ENCODE data around the gene MAPK1. TPM values are rescaled to one million over a fixed set of nuclear protein-coding genes. Genes with fewer than 3 reads are reported as not detected.
"Not testable (repeated sequence)": the region's sequence is repeated elsewhere in the genome, so short reads cannot be mapped to it uniquely, and the experiment has no call there.

The MAPK1 gene
- total RNA-seq, 1 donor from 2014 or later: 42.9 TPM

DNA sequence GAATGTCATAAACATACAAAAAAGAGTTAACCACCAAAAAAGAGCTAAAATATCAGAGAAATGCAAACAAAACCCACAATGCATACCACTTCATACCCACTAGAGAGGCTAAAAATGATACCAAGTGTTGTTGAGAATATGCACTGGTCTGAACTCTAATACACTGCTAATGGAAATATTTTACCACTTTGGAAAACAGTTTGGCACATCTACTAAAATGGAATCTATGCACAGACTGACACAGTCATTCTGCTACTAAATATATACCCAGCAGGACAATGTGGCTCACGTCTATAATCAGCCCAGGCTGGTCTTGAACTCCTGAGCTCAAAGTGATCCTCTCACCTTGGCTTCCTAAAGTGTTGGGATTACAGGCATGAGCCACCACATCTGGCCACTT, 18.0 kb downstream of the MAPK1 start:
- DNase-seq (ENCODE audit: low read depth in 2 of 2): no peak

GRCh38 chr22:21848057-21848456, 19.4 kb downstream of the MAPK1 start:
- DNase-seq (ENCODE audit: low read depth in 2 of 2): not testable (repeated sequence)

DNA sequence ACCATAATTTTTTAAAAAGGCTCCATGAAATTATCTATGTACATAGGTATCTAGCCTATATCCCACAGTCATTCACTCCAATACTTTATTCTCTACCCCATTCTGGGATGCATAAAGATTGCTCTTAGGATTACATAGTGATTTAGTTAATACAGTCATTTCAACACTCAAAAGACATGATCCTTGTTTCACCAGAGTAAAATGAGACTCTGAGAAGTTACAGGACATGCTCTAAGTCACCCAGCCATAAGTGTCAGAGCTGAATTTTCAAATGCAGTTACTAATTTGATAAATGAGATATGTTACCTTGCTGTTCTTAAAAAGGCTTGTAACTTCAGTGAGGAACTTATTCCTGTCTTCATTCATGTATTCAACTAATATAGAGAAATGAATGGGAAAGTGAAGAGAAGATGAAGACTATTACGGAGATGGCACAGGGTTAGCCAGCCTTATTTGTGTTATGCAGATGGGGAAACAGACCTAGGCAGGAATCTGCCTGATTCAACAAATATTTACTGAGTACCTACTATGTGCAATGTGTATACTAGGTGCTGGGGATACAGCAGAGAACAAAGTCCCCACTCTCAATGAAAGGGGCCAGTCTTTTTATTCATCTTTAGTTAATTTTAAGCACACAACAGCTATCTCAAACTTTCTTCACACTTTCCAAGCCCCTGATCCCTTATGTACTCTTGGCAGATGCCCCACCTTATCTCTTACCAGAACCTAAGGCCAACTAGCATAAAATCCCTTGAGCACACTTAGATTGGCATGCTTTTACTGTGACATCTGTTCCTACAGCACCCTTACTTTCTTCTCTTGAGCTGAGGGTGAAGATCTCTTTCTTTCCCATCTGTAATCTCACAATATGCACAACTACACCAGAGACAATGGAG, 21.6 kb downstream of the MAPK1 start:
- DNase-seq (ENCODE audit: low read depth in 2 of 2): no peak

- no peak for DNase-seq (ENCODE audit: low read depth in 2 of 2)
These were observed 24.5 kb downstream of the MAPK1 start for GRCh38 chr22:21842946-21843345.

GRCh38 chr22:21841422-21841821, 26.0 kb downstream of the MAPK1 start:
- DNase-seq (ENCODE audit: low read depth in 2 of 2): no peak

- DNase-seq (ENCODE audit: low read depth in 2 of 2): no peak
These were observed 27.1 kb downstream of the MAPK1 start for GRCh38 chr22:21840236-21840823.

- DNase-seq (ENCODE audit: low read depth in 2 of 2): no peak
These were observed 27.7 kb downstream of the MAPK1 start for GRCh38 chr22:21839765-21840140.

DNA sequence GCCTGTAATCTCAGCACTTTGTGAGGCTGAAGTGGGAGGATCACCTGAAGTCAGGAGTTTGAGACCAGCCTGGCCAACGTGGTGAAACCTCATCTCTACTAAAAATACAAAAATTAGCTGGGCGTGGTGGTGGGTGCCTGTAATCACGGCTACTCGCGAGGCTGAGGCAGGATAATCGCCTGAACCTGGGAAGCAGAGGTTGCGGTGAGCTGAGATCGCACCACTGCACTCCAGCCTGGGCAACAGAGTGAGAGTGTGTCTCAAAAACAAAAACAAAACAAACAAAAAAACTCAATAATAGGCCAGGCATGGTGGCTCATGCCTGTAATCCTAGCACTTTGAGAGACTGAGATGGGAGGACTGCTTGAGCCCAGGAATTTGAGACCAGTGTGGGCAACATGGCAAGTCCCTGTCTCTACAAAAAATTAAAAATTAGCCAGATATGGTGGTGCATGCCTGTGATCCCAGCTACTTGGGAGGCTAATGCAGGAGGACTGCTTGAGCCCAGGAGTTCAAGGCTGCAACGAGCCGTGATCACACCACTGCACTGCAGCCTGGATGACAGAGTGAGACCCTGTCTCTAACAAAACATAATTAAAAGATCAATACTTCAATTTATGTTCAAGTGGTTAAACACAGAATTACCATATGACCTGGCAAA, 28.2 kb downstream of the MAPK1 start:
- not testable (repeated sequence) for DNase-seq (ENCODE audit: low read depth in 2 of 2)

GRCh38 chr22:21837248-21837979, 30.0 kb downstream of the MAPK1 start:
- DNase-seq (ENCODE audit: low read depth in 2 of 2): peak in 1 of 2 donors; percentile 64

GRCh38 chr22:21836486-21836885, 31.0 kb downstream of the MAPK1 start:
- DNase-seq (ENCODE audit: low read depth in 2 of 2): not testable (repeated sequence)

DNA sequence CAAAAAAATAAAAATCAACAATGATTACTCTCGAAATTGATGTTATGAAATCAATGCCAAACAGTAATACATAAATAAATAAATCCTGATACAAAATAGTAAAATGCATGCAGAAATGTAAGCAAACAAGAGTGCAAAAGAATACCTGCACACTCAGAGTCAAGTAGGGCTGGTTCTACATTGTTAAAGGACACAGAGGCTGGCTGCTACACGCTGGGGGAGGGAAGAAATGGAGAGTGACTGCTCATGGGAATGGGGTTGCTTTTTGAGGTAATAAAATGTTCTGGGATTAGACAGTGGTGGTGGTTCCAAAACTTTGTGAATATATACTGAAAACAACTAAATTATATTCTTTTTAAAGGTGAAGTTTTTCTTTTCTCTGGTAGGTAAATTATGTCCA, 32.1 kb downstream of the MAPK1 start:
- DNase-seq (ENCODE audit: low read depth in 2 of 2): no peak

DNA sequence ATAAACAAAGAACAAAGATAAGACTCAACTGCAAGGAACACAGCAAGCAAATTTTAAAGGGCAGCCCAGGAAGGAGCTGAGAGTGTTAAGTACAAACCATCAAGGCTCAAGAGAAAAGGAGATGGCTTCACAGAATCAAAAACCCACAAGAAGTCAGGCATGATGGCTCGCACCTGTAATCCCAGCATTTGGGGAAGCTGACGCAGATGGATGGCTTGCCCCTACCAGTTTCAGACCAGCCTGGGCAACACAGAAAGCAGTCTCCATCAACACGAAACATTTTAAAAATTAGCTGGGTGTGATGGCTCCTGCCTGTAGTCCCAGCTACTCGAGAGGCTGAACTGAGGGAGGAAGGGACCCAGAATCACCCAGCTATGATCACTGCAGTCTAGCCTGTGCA, 32.6 kb downstream of the MAPK1 start:
- DNase-seq (ENCODE audit: low read depth in 2 of 2): no peak

DNA sequence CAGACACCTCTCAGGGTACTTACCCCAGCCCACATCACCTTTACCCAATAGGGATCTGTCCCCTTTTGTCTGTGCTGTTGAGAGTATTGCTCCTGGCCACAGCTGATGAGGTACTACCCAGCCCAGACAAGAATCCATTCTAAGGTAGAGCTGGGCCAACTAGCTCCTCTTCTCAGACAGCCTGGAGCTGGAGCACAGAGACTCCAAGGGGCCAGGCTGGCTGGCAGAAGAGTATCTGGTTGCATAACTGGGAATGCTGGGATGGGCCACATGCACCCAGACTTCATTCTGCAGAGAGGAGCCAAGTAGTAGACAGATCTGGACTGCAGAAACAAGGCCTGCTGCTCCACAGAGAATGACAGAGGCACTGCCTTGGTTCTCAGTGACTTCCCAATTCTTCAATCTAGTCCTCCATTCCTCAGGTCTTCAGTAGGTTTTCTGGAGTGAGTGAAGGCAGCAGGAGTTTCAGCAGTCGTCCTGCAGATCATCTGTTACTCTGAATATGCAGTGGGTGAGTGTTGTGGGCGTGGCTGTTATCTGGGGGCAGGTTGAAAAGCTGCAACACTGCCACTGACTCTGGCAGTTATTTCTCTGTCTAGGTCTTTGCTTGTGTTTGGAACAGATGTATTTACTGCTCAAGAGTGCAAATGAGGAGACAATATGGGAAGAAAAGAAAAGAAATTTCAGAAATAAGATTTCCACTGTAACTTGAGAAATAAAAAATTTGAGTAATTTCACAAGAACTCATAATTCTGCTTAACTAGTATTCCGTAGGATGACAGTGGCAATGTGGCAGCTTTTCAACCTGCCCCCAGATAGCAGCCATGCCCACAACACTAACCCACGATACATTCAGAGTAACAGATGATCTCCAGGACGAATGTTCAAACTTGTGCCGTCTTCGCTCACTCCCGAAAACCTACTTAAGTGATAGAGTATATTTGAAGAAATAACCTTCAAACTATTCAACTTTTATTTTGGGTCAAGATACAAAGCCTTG, 34.9 kb downstream of the MAPK1 start:
- DNase-seq (ENCODE audit: low read depth in 2 of 2): no peak

- DNase-seq (ENCODE audit: low read depth in 2 of 2): no peak
These were observed 37.9 kb downstream of the MAPK1 start for GRCh38 chr22:21829523-21829922.

DNA sequence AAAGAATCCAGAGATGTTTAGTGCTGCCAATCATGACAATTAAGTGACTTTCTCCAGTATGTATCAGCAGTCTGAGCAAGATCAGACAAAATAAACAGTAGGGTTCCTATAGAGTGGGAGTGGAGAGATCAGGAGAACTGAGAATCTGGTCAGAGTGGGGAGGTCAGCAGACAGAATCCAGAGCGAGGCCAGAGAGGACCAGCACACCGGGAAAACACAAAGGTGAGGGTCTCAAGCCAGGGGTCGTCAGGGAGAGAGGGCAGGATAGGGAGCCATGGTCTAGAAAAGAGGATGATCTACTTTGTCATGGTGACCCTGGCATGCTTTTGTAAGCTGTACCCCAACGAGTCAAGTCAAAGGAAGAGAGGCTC, 39.2 kb downstream of the MAPK1 start:
- no peak for DNase-seq (ENCODE audit: low read depth in 2 of 2)

DNA sequence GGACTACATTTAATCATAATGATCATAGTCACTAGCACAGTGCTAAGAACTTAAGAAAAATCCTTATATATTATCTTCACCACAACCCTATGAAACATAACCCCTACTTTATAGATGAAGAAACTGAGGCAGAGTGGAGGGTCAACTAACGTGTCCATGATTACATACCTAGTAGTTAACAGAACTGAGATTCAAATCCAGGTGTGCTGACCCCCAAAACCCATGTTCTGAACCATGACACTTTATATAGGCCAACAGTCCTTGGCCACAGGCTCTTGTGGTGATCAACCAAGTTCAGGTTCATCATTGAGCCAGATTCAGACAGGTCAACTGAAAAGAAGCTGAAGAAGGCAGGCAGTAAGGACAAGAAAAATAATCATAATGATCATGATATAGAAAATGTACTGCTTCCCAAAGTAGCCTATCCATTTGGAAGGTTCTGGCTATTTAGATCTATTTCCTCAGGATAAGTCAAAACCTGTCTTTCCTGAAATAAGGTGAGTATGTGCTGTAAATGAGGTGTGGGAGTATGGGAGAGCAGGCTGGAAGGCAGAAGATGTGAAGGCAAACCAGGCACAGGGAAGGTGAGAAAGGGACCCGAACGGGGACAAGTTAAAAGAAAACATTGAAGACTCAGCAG, 39.7 kb downstream of the MAPK1 start:
- DNase-seq (ENCODE audit: low read depth in 2 of 2): no peak

- no peak for DNase-seq (ENCODE audit: low read depth in 2 of 2)
These were observed 41.2 kb downstream of the MAPK1 start for GRCh38 chr22:21826204-21826603.

GRCh38 chr22:21824962-21825361, 42.5 kb downstream of the MAPK1 start:
- not testable (repeated sequence) for DNase-seq (ENCODE audit: low read depth in 2 of 2)

- DNase-seq (ENCODE audit: low read depth in 2 of 2): no peak
These were observed 43.0 kb downstream of the MAPK1 start for GRCh38 chr22:21824445-21824912.

Measured in dermis microvascular lymphatic vessel endothelial cell (primary cell).